Measurements from ENCODE around the gene GAR1. TPM values are rescaled to one million over a fixed set of nuclear protein-coding genes. Genes with fewer than 3 reads are reported as not detected.

The GAR1 gene
- total RNA-seq, 4 donors from 2014 or later, result 8.2 to 12.1 (median 9.2) TPM; not detected in 1

- H3K27me3 ChIP-seq, result no peaks in the 10 kb centered on the region
- H3K4me3 ChIP-seq, result no peak overlapping the region
- no peak for DNase-seq
- intact Hi-C loops (cut with DNase I; ENCODE audit: low total_unique reads), result no loop called here
- H3K36me3 ChIP-seq, result no peaks in the 10 kb centered on the region
- H3K4me1 ChIP-seq, result no peaks in the 10 kb centered on the region
- TF ChIP-seq POLR2A (IDR thresholded peaks at IDR 0.05) (no peak), CTCF (IDR thresholded peaks at IDR 0.05) (no peak)
- H3K27ac ChIP-seq, result no peak overlapping the region
- no peaks in the 10 kb centered on the region for H3K9me3 ChIP-seq
Measured at GRCh38 chr4:109810552-109811387, 4.8 kb upstream of the GAR1 start.

GRCh38 chr4:109811707-109812106 lies 3.9 kb upstream of the GAR1 start:
- H3K27me3 ChIP-seq, result no peaks in the 10 kb centered on the region
- no peaks in the 10 kb centered on the region for H3K9me3 ChIP-seq
- no peaks in the 10 kb centered on the region for H3K36me3 ChIP-seq
- no peaks in the 10 kb centered on the region for H3K4me1 ChIP-seq
- H3K27ac ChIP-seq, result no peak overlapping the region
- intact Hi-C loops (cut with DNase I; ENCODE audit: low total_unique reads), result no loop called here
- no peak for DNase-seq
- no peak for TF ChIP-seq POLR2A (IDR thresholded peaks at IDR 0.05)
- no peak overlapping the region for H3K4me3 ChIP-seq

GRCh38 chr4:109816082-109816442 lies 500 bp downstream of the GAR1 start:
- no peaks in the 10 kb centered on the region for H3K27me3 ChIP-seq
- H3K27ac ChIP-seq, result peak overlapping the region; percentile 79 to 85
- peak overlapping the region; percentile 69 to 80 for H3K4me3 ChIP-seq
- intact Hi-C loops (cut with DNase I; ENCODE audit: low total_unique reads), result loop anchor here (5.0 kb wide), 1 partner anchor 394 kb away; no protein-coding TSS in a partner anchor
- no peaks in the 10 kb centered on the region for H3K9me3 ChIP-seq
- TF ChIP-seq POLR2A (IDR thresholded peaks at IDR 0.05) (no peak), CTCF (IDR thresholded peaks at IDR 0.05) (no peak)
- no peaks in the 10 kb centered on the region for H3K4me1 ChIP-seq
- no peaks in the 10 kb centered on the region for H3K36me3 ChIP-seq
- DNase-seq, result no peak

GRCh38 chr4:109816894-109817293 lies 1.3 kb downstream of the GAR1 start:
- no peaks in the 10 kb centered on the region for H3K9me3 ChIP-seq
- H3K36me3 ChIP-seq, result no peaks in the 10 kb centered on the region
- intact Hi-C loops (cut with DNase I; ENCODE audit: low total_unique reads), result loop anchor here (5.0 kb wide), 1 partner anchor 395 kb away; no protein-coding TSS in a partner anchor
- H3K27ac ChIP-seq, result no peak overlapping the region
- H3K4me3 ChIP-seq, result no peak overlapping the region
- H3K27me3 ChIP-seq, result no peaks in the 10 kb centered on the region
- no peaks in the 10 kb centered on the region for H3K4me1 ChIP-seq
- no peak for TF ChIP-seq POLR2A (IDR thresholded peaks at IDR 0.05)
- no peak for TF ChIP-seq CTCF (IDR thresholded peaks at IDR 0.05)
- DNase-seq, result no peak

GRCh38 chr4:109818268-109818667 lies 2.7 kb downstream of the GAR1 start:
- H3K4me3 ChIP-seq, result no peak overlapping the region
- TF ChIP-seq CTCF (IDR thresholded peaks at IDR 0.05) (no peak), POLR2A (IDR thresholded peaks at IDR 0.05) (no peak)
- no peaks in the 10 kb centered on the region for H3K36me3 ChIP-seq
- H3K4me1 ChIP-seq, result no peaks in the 10 kb centered on the region
- intact Hi-C loops (cut with DNase I; ENCODE audit: low total_unique reads), result loop anchor here (5.0 kb wide), 1 partner anchor 396 kb away; no protein-coding TSS in a partner anchor
- H3K27ac ChIP-seq, result no peak overlapping the region
- H3K27me3 ChIP-seq, result no peaks in the 10 kb centered on the region
- no peak for DNase-seq
- no peaks in the 10 kb centered on the region for H3K9me3 ChIP-seq

Measured in uterus (tissue), 4 donors.